Upper lobe of left lung (tissue), 6 donors: ENCODE results near the gene REPS1. TPM values are rescaled to one million over a fixed set of nuclear protein-coding genes. Genes with fewer than 3 reads are reported as not detected.

Experiments
- ATAC-seq, 2 donors: fragments of 200-7000 bp; cut with Tn5 transposase; one replicate each; pipeline ENCODE4 v1.9.1; 2022; ENCODE audit warnings: mild to moderate bottlenecking in 2 of 2, moderate library complexity in 2 of 2; ENCODE audit not compliant: low FRiP score in 2 of 2
- DNase-seq, 2 donors: peaks; one replicate each; pipeline ENCODE4 v3.0.0-alpha.2; 2019 to 2020
- H3K27ac ChIP-seq, 4 donors: fragments of 200-600 bp; sonication (generic); one replicate each; pipeline ENCODE4 v1.5.1; 2016 to 2019
- H3K27me3 ChIP-seq, 4 donors: fragments of 200-600 bp; sonication (generic); one replicate each; pipeline ENCODE4 v1.5.1; 2017 to 2019
- H3K36me3 ChIP-seq, 4 donors: fragments of 200-600 bp; sonication (generic); one replicate each; pipeline ENCODE4 v1.5.1; 2016 to 2019
- H3K4me1 ChIP-seq, 4 donors: fragments of 200-600 bp; sonication (generic); one replicate each; pipeline ENCODE4 v1.5.1; 2018 to 2019
- H3K4me3 ChIP-seq, 4 donors: fragments of 200-600 bp; sonication (generic); one replicate each; pipeline ENCODE4 v1.5.1; 2017 to 2019; ENCODE audit warnings: mild to moderate bottlenecking in 2 of 4, moderate library complexity in 1 of 4
- H3K9me3 ChIP-seq, 4 donors: fragments of 200-600 bp; sonication (generic); one replicate each; pipeline ENCODE4 v1.5.1; 2018 to 2019
- CTCF ChIP-seq, 6 experiments: fragments of 450-650 bp in 4 of 6; fragments of 200-600 bp in 2 of 6; sonication (generic) in 2 of 6; IDR thresholded peaks; one replicate each; pipeline ENCODE4 v1.5.1; 2016 to 2019; ENCODE audit warnings: antibody characterized with exemption in 6 of 6
- EP300 ChIP-seq, 4 donors: sonication (generic); formaldehyde crosslinking; IDR thresholded peaks; one replicate each; pipeline ENCODE4 v1.5.1; 2017; ENCODE audit warnings: antibody characterized with exemption in 4 of 4, control low read depth in 2 of 4
- POLR2A ChIP-seq, 4 donors: fragments of 450-650 bp; IDR thresholded peaks; one replicate each; pipeline ENCODE4 v1.5.1; 2016 to 2017; ENCODE audit warnings: antibody characterized with exemption in 4 of 4, mild to moderate bottlenecking in 2 of 4
- POLR2AphosphoS5 ChIP-seq, 2 donors: sonication (generic); formaldehyde crosslinking; IDR thresholded peaks; one replicate each; pipeline ENCODE4 v1.5.1; 2017; ENCODE audit warnings: antibody characterized with exemption in 2 of 2
- WGBS, 2 donors: methylation state at CpG; one replicate each; pipeline ENCODE4 v1.1.5; 2017 to 2018; 5-methylcytosine and 5-hydroxymethylcytosine counted together
- total RNA-seq, 6 donors: library from RNA; depleted of rRNA in 4 of 6; stranded (reverse); fragments of >200 nt in 4 of 6; gene quantifications; one replicate each; pipeline versions ENCODE4 v1.1.0 to v1.2.1, GENCODE V29; 2016 to 2021
- donor health status: DM: no; HTN: no; CAD: no; lungs with moderate emphysema.
- donor health status: DM: no; HTN: yes; CAD: no; lungs with severe emphysema.

The REPS1 gene
- total RNA-seq, 6 donors from 2014 or later = 30.8 to 90.1 (median 38.6) TPM

DNA sequence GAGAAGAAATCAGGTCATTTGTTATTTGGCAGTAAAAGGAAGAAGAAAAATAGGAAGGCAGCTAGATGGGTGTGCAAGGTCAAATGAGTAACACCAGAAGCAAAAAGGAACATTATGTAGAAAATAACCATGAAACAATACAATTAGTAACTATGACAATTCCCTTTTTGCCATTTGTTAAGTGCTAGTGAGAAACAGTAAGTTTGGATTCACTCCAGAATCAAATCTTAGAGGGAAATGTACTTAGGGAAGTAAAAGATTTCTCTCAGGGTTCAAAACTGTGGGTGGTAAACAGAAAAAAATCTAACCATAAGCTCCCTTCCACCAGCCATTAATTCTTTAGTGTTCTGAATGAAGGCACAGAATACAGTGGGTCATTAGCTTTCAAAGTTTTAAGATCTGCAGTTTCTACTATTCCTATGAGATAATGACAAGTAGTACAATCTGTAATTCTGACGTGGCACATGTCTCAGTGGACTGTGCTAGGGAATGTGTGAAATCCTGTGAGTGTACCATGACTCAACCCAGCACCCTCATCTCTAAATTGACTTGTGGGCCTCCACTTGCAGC is 17.1 kb downstream of the REPS1 start:
- peak; percentile 76 to 78 for ATAC-seq
- Histone ChIP-seq H3K4me1 (peaks cover 31 to 47% (median 41%) of the 10 kb centered on the region in 4 donors), H3K36me3 (no peaks in the 10 kb centered on the region), H3K27me3 (no peaks in the 10 kb centered on the region), H3K9me3 (no peaks in the 10 kb centered on the region), H3K4me3 (no peak overlapping the region), H3K27ac (peak overlapping the region in 3 of 4 donors; percentile 12 to 62 (median 60))
- DNase-seq = peak in 1 of 2 donors; percentile 40
- no peak for TF ChIP-seq POLR2AphosphoS5 (IDR thresholded peaks at IDR 0.05)
- TF ChIP-seq EP300 (IDR thresholded peaks at IDR 0.05) = no peak
- TF ChIP-seq POLR2A (IDR thresholded peaks at IDR 0.05) = no peak
- TF ChIP-seq CTCF (IDR thresholded peaks at IDR 0.05) = no peak
- WGBS, 2 donors = 36 to 55% methylated on average over 1 of the region's 1 CpG

DNA sequence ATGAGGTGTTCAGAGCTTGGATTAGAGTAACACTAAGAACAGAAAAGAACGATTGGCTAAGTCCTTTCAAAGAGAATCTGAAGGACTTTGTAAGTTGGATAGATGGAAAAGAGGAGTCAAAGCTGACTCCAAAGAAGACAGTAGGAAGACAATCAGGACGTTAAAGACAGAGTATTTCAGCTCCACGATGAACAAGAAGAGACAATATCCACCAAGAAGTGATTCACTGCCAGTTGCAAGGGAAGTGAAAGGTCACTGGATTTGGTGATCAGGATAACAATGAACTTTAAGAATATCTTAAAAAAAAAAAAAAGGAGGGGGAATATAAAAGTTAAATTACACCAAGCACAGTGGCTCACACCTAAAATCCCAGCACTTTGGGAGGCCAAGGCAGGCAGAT is 17.9 kb downstream of the REPS1 start:
- H3K36me3 ChIP-seq = no peaks in the 10 kb centered on the region
- 71 to 72% methylated on average over 3 of the region's 3 CpGs for WGBS, 2 donors
- TF ChIP-seq CTCF (IDR thresholded peaks at IDR 0.05) (no peak), POLR2AphosphoS5 (IDR thresholded peaks at IDR 0.05) (no peak), POLR2A (IDR thresholded peaks at IDR 0.05) (no peak), EP300 (IDR thresholded peaks at IDR 0.05) (no peak)
- H3K9me3 ChIP-seq = no peaks in the 10 kb centered on the region
- no peak for DNase-seq
- peak overlapping the region in 2 of 4 donors; percentile 60 to 62 for H3K27ac ChIP-seq
- peaks cover 31 to 51% (median 40%) of the 10 kb centered on the region in 4 donors for H3K4me1 ChIP-seq
- ATAC-seq = no peak
- H3K4me3 ChIP-seq = no peak overlapping the region
- no peaks in the 10 kb centered on the region for H3K27me3 ChIP-seq

- ATAC-seq (no peak), DNase-seq (no peak)
- no peaks in the 10 kb centered on the region for H3K36me3 ChIP-seq
- H3K27ac ChIP-seq = no peak overlapping the region
- H3K4me3 ChIP-seq = no peak overlapping the region
- no peaks in the 10 kb centered on the region for H3K9me3 ChIP-seq
- TF ChIP-seq POLR2A (IDR thresholded peaks at IDR 0.05) (no peak), POLR2AphosphoS5 (IDR thresholded peaks at IDR 0.05) (no peak), EP300 (IDR thresholded peaks at IDR 0.05) (no peak), CTCF (IDR thresholded peaks at IDR 0.05) (no peak)
- WGBS, 2 donors = 86 to 92% methylated on average over 5 of the region's 5 CpGs
- peaks cover 19 to 30% (median 23%) of the 10 kb centered on the region in 4 donors for H3K4me1 ChIP-seq
- no peaks in the 10 kb centered on the region for H3K27me3 ChIP-seq
These were observed 21.2 kb downstream of the REPS1 start for GRCh38 chr6:138966870-138967269.

GRCh38 chr6:138965971-138966370 is 22.1 kb downstream of the REPS1 start:
- Histone ChIP-seq H3K9me3 (no peaks in the 10 kb centered on the region), H3K36me3 (no peaks in the 10 kb centered on the region), H3K4me1 (peaks cover 10 to 21% (median 14%) of the 10 kb centered on the region in 4 donors), H3K4me3 (no peak overlapping the region), H3K27me3 (no peaks in the 10 kb centered on the region), H3K27ac (no peak overlapping the region)
- 79 to 90% methylated on average over 2 of the region's 2 CpGs for WGBS, 2 donors
- ATAC-seq = no peak
- no peak for DNase-seq
- no peak for TF ChIP-seq EP300 (IDR thresholded peaks at IDR 0.05)
- no peak for TF ChIP-seq POLR2A (IDR thresholded peaks at IDR 0.05)
- TF ChIP-seq POLR2AphosphoS5 (IDR thresholded peaks at IDR 0.05) = no peak
- no peak for TF ChIP-seq CTCF (IDR thresholded peaks at IDR 0.05)

GRCh38 chr6:138965291-138965874 is 22.7 kb downstream of the REPS1 start:
- Histone ChIP-seq H3K9me3 (no peaks in the 10 kb centered on the region), H3K27ac (no peak overlapping the region), H3K4me1 (peaks cover 4 to 15% (median 8%) of the 10 kb centered on the region in 4 donors), H3K36me3 (no peaks in the 10 kb centered on the region), H3K4me3 (no peak overlapping the region), H3K27me3 (no peaks in the 10 kb centered on the region)
- ATAC-seq = no peak
- DNase-seq = no peak
- TF ChIP-seq EP300 (IDR thresholded peaks at IDR 0.05) (no peak), CTCF (IDR thresholded peaks at IDR 0.05) (no peak), POLR2A (IDR thresholded peaks at IDR 0.05) (no peak), POLR2AphosphoS5 (IDR thresholded peaks at IDR 0.05) (no peak)
- WGBS, 2 donors = 93 to 98% methylated on average over 4 of the region's 4 CpGs
